Measurements from ENCODE around the gene HMGCS1.
A peak's percentile ranks its signal among the peaks of the same experiment; 100 is the strongest.

The HMGCS1 gene

DNA sequence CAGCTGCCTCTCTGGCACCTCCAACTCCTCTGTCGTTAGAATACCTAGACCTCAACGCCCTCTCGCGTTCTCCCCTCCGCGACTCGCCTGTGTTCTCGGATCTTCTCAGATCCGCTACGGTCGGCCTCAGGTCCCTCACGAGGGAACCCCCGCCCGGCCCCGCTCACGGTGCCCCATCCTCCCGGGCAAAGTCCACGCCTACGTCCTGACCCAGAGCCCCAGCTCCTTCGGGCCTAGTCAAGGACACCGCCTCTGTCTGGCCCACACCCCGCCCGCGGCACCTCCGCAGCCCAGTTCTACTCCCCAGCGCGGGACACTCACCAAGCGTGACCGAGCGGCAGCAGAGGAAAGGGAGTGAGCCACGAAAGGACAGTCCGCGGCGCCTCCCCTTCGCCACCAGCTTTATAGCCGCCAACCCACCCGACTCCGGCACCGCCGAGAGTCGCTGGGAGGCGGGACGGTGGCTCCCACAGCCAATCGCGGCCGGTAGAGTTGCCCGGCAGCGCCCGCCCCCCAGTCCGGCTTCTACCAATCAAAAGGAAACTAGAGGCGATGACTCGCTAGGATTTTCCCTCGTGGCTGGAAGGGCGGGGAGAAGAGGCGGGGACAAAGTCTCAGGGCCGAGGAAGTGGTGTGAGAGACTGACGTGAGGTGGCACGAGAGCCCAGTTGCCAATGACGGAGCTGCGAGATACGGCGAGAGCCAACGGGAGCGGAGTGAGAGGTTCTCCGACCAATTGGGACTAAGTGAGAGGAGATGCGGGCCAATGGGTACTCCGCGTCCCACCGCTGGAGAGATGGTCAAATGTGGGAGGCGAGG lies at the start of gene HMGCS1:
HMGCS1 (minus strand) TSS at position 378 of the 819 bp plus-strand sequence. CDS start 14,447 bp downstream, outside the sequence.
- TF ChIP-seq, protein P1, sequence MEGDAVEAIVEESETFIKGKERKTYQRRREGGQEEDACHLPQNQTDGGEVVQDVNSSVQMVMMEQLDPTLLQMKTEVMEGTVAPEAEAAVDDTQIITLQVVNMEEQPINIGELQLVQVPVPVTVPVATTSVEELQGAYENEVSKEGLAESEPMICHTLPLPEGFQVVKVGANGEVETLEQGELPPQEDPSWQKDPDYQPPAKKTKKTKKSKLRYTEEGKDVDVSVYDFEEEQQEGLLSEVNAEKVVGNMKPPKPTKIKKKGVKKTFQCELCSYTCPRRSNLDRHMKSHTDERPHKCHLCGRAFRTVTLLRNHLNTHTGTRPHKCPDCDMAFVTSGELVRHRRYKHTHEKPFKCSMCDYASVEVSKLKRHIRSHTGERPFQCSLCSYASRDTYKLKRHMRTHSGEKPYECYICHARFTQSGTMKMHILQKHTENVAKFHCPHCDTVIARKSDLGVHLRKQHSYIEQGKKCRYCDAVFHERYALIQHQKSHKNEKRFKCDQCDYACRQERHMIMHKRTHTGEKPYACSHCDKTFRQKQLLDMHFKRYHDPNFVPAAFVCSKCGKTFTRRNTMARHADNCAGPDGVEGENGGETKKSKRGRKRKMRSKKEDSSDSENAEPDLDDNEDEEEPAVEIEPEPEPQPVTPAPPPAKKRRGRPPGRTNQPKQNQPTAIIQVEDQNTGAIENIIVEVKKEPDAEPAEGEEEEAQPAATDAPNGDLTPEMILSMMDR (conservative IDR thresholded peaks at IDR 0.05) = no peak
- TF ChIP-seq ZFX (IDR thresholded peaks at IDR 0.05) = peak; percentile 92

DNA sequence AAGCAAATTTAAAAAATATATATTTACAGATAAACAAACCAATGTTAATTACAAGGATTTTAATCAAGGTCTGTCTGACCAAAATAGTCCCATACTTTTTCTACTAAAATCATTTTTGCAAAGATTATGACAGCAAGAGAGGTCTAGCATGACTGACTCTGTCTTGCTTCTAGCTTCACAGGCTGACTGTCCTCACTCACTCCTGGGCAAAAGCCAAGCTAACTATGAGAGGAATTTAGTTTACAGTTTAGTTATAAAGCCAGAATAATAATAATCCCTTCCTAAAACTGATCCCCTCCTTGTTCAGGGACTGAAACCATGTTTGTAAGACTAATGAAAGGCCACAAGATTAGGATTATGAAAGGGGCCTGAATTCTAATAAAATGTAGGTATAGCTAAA lies 45.5 kb upstream of the HMGCS1 start:
- TF ChIP-seq ZFX (IDR thresholded peaks at IDR 0.05) = no peak
- TF ChIP-seq, protein P1 (conservative IDR thresholded peaks at IDR 0.05) = no peak
- no peak overlapping the region for H3K27ac ChIP-seq

More for the DNA sequence above, at the start of gene HMGCS1:
- peak within 1 kb of the TSS; percentile 87 for H3K27ac ChIP-seq

DNA sequence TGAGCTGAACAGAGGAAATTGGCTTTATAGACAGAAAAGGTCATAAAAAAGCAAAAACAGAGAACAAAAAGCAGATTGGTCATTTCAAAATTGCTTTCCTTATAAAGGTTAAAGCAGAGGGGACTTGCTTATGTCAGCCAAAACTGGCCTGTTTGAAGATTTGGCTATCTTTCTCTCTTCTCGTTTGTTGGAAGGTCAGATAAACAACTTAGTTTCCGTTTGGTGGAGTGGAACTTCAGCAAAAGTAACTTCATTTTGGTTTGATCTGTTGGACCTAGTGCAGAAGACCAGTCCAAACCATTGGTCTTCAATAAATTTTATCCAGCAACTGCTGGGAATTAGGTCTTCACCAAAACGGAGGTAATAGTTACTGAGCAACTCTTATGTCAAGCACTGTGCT lies 45.1 kb upstream of the HMGCS1 start:
- H3K27ac ChIP-seq = no peak overlapping the region
- no peak for TF ChIP-seq ZFX (IDR thresholded peaks at IDR 0.05)
- TF ChIP-seq, protein P1 (conservative IDR thresholded peaks at IDR 0.05) = no peak

DNA sequence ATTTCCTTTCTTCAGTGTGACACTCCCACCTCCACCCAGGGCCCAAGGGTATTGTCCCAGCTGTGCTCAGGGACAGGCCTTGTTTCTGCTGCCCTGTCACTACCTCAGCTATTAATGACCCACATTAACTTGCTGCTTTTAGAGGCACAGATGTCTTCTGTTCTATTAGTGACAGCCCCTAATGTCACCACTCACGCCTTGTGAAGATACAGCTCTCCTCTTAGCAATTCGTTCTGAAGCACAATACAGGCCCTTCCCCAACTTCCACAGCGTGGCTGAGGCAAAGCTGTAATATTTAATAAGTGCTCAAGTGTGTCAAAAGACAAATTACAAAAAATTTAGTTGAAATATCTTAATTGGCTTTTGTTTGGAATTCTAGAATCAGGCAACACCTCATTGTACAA lies 44.7 kb upstream of the HMGCS1 start:
- no peak overlapping the region for H3K27ac ChIP-seq
- no peak for TF ChIP-seq ZFX (IDR thresholded peaks at IDR 0.05)
- TF ChIP-seq, protein P1 (conservative IDR thresholded peaks at IDR 0.05) = no peak

DNA sequence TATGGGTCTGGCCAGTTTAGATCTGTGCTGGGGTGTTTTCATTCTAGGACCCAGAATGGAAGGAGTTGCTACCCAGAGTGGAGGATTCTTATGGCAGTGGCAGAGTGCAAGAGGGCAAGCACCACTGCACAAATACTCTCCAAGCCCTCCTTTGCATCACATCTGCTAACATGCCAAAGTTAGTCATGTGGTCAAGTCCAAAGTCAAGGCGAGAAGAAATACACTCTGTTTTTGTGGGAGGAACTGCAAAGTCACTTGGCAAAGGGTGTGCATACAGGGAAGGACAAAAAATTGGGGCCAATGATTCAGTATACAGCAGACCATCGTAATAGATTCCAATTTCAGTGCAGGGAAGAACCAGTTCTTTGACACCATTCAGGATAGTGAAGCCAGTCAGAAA lies 43.9 kb upstream of the HMGCS1 start:
- H3K27ac ChIP-seq = no peak overlapping the region
- TF ChIP-seq ZFX (IDR thresholded peaks at IDR 0.05) = no peak
- TF ChIP-seq, protein P1 (conservative IDR thresholded peaks at IDR 0.05) = no peak

DNA sequence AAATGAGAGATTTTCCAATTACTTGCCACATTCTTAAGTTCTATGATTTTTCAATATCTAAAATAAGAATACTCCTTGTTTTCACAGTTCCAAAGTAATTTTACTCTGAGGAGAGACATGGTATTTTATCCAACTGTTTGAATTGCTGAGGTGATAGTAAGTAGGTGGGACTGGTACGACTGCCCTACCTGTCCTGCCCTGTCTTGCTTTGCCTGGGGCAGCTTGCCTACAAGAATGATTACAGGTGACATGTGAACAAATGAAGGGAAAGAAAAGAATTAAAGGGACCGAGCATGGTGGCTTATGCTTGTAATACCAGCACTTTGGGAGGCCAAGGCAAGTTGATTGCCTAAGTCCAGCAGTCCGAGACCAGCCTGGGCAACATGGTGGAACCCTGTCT lies 41.6 kb upstream of the HMGCS1 start:
- TF ChIP-seq, protein P1 (conservative IDR thresholded peaks at IDR 0.05) = no peak
- TF ChIP-seq ZFX (IDR thresholded peaks at IDR 0.05) = no peak
- H3K27ac ChIP-seq = no peak overlapping the region

DNA sequence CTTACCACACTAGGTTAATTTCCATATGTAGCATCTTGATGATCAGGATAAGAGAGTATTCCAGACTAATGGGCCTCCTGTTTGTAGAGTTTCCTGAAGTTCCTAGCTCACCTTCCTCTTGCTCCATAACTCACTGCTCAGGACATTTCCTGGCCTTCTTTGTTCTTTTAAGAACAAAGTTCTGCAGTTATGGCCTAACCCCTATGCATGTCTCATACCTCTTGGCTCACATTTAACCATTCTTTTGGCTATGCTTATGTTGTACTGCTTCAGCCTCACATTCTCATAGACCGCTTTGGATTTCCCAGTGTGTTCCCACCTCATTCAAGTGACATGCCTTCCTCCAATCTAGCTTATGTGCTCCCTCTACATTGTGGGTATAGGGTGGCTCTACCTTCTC lies 40.5 kb upstream of the HMGCS1 start:
- no peak for TF ChIP-seq ZFX (IDR thresholded peaks at IDR 0.05)
- TF ChIP-seq, protein P1 (conservative IDR thresholded peaks at IDR 0.05) = no peak
- H3K27ac ChIP-seq = no peak overlapping the region

All from C4-2B (cell line).